NB4 (cell line): ENCODE data around the gene NME8.

Experiments
- DNase-seq: peaks from one replicate; pipeline ENCODE4 v3.0.0; 2010; ENCODE audit warnings: low read depth
- H3K4me3 ChIP-seq: one replicate; pipeline ENCODE4 v1.5.1; 2011; ENCODE audit warnings: mild to moderate bottlenecking, low read depth, low read length, moderate library complexity
- CTCF ChIP-seq: IDR thresholded peaks from one replicate; pipeline ENCODE4 v1.5.1; 2012; ENCODE audit warnings: low read depth, low read length
- MAX ChIP-seq: IDR thresholded peaks from 2 replicates; pipeline ENCODE4 v1.6.1; 2011; ENCODE audit warnings: low read depth, low read length
- MYC ChIP-seq: IDR thresholded peaks from 2 replicates; pipeline ENCODE4 v1.6.1; 2011; ENCODE audit warnings: low read depth, low read length
- POLR2A ChIP-seq: IDR thresholded peaks from 2 replicates; pipeline ENCODE4 v1.6.1; 2011; ENCODE audit warnings: mild to moderate bottlenecking; ENCODE audit not compliant: insufficient read length; ENCODE audit errors: extremely low read depth

Gene NME8

GRCh38 chr7:37817996-37818720, 30.2 kb upstream of the NME8 start:
- TF ChIP-seq MAX = no peak
- no peak for TF ChIP-seq MYC
- no peak for TF ChIP-seq CTCF
- TF ChIP-seq POLR2A = no peak
- DNase-seq = no peak

DNA sequence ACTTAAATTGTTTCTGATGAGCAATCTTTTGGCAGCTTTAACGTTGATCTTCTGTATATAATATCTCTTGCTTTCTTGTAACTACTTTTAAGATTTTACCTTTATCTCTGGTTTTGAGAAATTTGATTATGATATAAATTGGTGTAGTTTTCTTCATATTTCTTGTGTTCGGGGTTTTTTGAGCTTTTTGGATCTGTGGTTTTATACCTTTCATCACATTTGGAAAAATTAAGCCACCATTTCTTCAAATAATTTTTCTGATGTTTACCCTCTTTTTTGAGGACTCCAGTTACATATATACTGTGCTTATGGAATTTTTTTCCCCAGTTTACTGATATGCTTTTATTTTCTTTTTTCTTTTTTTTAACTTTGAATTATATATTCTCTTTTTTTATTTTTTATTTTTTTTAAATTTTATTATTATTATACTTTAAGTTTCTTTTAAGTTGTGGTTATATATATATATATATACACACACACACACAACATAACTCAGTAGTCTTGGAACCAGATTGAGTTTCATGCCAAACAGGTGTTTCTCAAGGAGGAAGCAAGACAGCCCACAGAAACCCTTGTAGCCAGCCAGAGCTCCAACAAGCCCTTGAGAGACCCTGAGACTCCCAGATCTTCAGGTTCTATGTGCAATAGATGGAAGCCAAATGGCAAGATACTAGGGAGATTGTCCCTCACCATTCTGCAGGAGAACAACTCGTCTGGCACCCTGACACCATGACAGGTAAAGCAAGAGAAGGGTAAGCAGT, 27.5 kb upstream of the NME8 start:
- TF ChIP-seq MYC (no peak), MAX (no peak), POLR2A (no peak), CTCF (no peak)
- DNase-seq = no peak
- no peak overlapping the region for H3K4me3 ChIP-seq

More at GRCh38 chr7:37817996-37818720, 30.2 kb upstream of the NME8 start:
- no peak overlapping the region for H3K4me3 ChIP-seq

GRCh38 chr7:37822946-37823345, 25.5 kb upstream of the NME8 start:
- no peak for DNase-seq
- no peak for TF ChIP-seq CTCF
- TF ChIP-seq MAX = no peak
- no peak for TF ChIP-seq MYC
- no peak for TF ChIP-seq POLR2A
- no peak overlapping the region for H3K4me3 ChIP-seq

- DNase-seq = no peak
- TF ChIP-seq CTCF (no peak), POLR2A (no peak), MAX (no peak), MYC (no peak)
Observed at GRCh38 chr7:37823557-37823956, 24.8 kb upstream of the NME8 start.

DNA sequence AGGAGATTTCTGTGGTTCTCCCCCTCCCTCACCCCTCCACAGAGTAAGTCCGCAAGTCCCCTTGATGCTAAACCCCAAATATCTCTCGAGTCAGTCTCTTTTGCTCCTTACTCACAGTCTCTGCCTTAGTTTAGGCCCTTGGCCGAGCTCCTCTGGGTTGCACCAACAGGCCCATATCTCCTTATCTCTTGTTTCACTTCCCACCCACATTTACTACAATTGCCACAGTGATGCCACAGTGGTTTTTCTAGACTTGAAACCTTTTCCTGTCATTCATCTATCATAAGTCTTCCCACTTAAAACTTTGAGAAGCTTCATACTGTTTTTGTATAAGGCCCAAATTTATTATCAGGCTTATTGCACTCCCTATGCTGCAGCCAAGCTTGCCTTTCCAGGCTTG, 23.4 kb upstream of the NME8 start:
- TF ChIP-seq MYC (no peak), CTCF (no peak), POLR2A (no peak), MAX (no peak)
- DNase-seq = no peak
- no peak overlapping the region for H3K4me3 ChIP-seq

More at GRCh38 chr7:37823557-37823956, 24.8 kb upstream of the NME8 start:
- no peak overlapping the region for H3K4me3 ChIP-seq
